Suppressor macrophage treated with lipopolysaccharide for 4 hours (primary cell): Measurements from ENCODE around the gene CAB39L.

Source experiments
- DNase-seq: peaks from one replicate; pipeline ENCODE4 v3.0.0-alpha.2; 2020

The CAB39L gene

DNA sequence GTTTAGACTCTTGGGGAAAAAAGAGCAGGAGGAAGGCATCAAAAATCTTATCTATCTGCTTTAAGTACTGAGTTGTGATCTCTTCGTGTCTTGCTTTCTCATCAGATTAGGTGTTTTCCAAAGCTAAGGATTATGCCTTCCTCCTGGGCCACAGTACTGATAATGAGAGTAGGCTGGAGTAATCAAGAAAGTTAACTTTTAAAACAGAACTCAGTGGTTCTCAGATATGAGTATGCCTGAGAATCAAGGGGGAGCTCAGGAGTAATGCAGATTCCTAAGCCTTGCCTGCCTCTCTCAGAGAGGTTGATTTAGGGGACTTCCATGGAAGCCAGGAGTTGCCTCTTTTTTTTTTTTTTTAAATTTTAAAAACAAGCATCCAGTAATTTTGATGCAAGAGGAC lies 172.6 kb downstream of the CAB39L start:
- DNase-seq: no peak

DNA sequence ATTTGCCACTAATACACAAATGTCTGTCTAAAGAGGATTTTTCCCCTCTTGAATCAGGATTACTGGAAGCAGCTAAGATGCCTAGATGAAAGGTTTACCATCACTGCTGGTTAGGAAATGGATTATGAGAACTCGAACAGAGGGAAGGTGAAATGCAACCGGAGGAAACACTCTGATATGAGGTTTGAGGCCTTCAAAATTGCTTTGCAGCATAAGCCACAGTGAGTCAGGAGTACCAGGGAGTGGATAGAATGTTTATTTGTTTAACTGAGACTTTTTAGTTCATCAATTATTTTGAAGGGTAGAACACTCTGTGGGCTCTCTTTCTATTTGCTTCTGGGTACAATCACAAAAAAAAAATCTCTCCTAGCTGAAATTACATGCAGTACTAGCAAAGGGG lies 178.0 kb downstream of the CAB39L start:
- DNase-seq: no peak

DNA sequence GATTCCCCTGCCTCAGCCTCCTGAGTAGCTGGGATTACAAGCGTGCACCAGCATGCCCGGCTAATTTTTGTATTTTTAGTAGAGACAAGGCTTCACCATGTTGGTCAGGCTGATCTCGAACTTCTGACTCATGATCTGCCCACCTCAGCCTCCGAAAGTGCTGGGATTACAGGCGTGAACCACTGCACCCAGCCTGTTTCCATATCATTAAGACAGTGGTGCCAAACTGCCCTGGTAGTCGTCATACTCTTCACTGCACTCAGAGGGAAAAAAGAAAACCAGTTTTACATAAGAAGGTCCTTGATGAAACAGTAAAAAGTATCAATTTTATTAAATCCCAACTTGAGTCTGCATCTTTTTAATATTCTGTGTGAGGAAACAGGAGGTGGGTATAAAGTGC lies 181.2 kb downstream of the CAB39L start:
- DNase-seq: no peak

DNA sequence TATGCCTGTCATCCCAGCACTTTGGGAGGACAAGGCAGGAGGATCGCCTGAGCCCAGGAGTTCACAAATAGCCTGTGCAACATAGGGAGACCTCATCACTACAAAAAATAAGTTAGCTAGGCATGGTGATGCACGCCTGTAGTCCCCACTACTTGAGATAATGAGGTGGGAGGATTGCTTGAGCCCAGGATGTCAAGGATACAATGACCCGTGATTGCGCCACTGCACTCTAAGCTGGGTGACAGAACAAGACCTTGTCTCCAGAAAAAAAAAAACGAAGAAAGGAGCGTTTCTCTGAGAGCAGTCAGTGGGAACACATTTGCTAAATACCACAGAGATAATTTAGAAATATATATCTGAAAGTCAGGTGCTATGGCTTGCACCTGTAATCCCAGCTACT lies 184.3 kb downstream of the CAB39L start:
- DNase-seq: no peak
